GM12878 (cell line): ENCODE results near the gene THAP5. TPM values are rescaled to one million over a fixed set of nuclear protein-coding genes. Genes with fewer than 3 reads are reported as not detected.
A peak's percentile ranks its signal among the peaks of the same experiment; 100 is the strongest.

Experiments used
- CEBPB ChIP-seq, 2 experiments: fragments of 150-350 bp in 1 of 2; IDR thresholded peaks; 2 replicates each; pipeline ENCODE4 v1.6.1; 2012 to 2014; ENCODE audit warnings: low read depth in 2 of 2, low read length in 2 of 2, borderline replicate concordance in 1 of 2, inconsistent platforms in 1 of 2
- JUNB ChIP-seq: IDR thresholded peaks from 2 replicates; pipeline ENCODE4 v1.6.1; 2016; ENCODE audit warnings: antibody characterized with exemption, mild to moderate bottlenecking
- PAX5 ChIP-seq: IDR thresholded peaks from 2 replicates; pipeline ENCODE4 v1.6.1; 2011; ENCODE audit warnings: low read depth, low read length, borderline replicate concordance
- POLR2AphosphoS2 ChIP-seq: IDR thresholded peaks from 2 replicates; pipeline ENCODE4 v1.6.1; 2011; ENCODE audit warnings: low read depth, mild to moderate bottlenecking, low read length, improper control_type of control experiment, moderate library complexity
- RUNX3 ChIP-seq: IDR thresholded peaks from 2 replicates; pipeline ENCODE4 v1.6.1; 2012; ENCODE audit warnings: low read length, inconsistent platforms
- TCF12 ChIP-seq: IDR thresholded peaks from 2 replicates; pipeline ENCODE4 v1.6.1; 2011; ENCODE audit warnings: low read depth, mild to moderate bottlenecking, low read length
- polyA plus RNA-seq, 11 experiments: library from polyadenylated mRNA; depleted of rRNA in 4 of 11; unstranded in 6 of 11; stranded (reverse) in 5 of 11; fragments of >200 nt; fragmentation: Nextera tagmentation in 4 of 11; fragmentation: Illumina TruSeq in 1 of 11; extraction: Ambion mirVana in 4 of 11; extraction: Trizol in 1 of 11; gene quantifications; 1 replicate in 1 of 11; 2 replicates in 10 of 11; pipeline versions ENCODE4 v1.2.1 to v1.2.3, GENCODE V29; 2011 to 2016; ENCODE audit warnings: inconsistent platforms in 2 of 11, missing spikeins in 2 of 11, low read depth in 1 of 11
- total RNA-seq, 4 experiments: library from RNA; depleted of rRNA in 3 of 4; stranded (reverse); fragments of >200 nt in 3 of 4; fragmentation: Illumina TruSeq in 1 of 4; extraction: Trizol in 1 of 4; gene quantifications; 2 replicates each; pipeline versions ENCODE4 v1.2.1 to v1.2.3, GENCODE V29; 2013 to 2021
- TF ChIP-seq, protein P1 (sequence below): fragments of 450-650 bp; formaldehyde crosslinking; IDR thresholded peaks from 2 replicates; pipeline ENCODE4 v1.5.0; 2022; ENCODE audit warnings: mild to moderate bottlenecking, missing genetic modification characterization
- TF ChIP-seq, protein P2 (sequence below): IDR thresholded peaks from 2 replicates; pipeline ENCODE4 v1.6.1; 2012; ENCODE audit warnings: low read length, inconsistent platforms

THAP5 gene
- total and polyA plus RNA-seq, 10 of the 15 experiments (the other 5 are each of a cell fraction or from before 2014, with no cell fraction given) = 13.0 to 47.7 (median 24.2) TPM

DNA sequence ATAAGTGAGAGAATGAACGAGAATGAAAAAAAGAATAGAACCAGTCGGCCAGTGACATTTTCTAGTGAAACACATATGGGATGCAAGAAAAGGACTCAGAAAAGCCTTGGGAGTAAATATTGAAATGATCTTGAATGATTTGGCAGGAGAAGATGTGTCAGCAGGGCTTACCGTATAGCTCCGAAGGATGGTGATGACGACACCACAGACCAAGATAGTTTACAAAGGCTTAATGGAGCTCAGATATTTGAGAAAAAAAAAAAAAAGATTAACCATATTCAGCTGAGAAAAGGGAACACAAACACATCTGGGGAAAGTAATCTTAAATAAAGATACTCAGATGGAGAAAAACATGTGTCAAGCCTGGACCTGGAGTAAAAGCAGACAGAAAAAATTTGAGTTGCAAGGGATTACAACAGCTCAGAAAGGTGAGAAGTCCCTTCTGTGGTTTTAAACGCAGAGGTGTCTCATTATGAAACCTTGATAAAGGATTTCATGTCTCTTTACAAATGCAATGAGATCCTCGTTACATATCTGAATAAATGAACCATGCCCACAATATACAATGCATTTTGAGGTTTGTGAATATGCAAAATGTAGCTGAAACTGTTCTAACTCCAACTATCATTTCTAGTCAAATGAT lies 36.2 kb upstream of the THAP5 start (continued):
- TF ChIP-seq, protein P1, sequence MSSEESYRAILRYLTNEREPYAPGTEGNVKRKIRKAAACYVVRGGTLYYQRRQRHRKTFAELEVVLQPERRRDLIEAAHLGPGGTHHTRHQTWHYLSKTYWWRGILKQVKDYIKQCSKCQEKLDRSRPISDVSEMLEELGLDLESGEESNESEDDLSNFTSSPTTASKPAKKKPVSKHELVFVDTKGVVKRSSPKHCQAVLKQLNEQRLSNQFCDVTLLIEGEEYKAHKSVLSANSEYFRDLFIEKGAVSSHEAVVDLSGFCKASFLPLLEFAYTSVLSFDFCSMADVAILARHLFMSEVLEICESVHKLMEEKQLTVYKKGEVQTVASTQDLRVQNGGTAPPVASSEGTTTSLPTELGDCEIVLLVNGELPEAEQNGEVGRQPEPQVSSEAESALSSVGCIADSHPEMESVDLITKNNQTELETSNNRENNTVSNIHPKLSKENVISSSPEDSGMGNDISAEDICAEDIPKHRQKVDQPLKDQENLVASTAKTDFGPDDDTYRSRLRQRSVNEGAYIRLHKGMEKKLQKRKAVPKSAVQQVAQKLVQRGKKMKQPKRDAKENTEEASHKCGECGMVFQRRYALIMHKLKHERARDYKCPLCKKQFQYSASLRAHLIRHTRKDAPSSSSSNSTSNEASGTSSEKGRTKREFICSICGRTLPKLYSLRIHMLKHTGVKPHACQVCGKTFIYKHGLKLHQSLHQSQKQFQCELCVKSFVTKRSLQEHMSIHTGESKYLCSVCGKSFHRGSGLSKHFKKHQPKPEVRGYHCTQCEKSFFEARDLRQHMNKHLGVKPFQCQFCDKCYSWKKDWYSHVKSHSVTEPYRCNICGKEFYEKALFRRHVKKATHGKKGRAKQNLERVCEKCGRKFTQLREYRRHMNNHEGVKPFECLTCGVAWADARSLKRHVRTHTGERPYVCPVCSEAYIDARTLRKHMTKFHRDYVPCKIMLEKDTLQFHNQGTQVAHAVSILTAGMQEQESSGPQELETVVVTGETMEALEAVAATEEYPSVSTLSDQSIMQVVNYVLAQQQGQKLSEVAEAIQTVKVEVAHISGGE (CRISPR knock-in tag) = no peak
- TF ChIP-seq, protein P2, sequence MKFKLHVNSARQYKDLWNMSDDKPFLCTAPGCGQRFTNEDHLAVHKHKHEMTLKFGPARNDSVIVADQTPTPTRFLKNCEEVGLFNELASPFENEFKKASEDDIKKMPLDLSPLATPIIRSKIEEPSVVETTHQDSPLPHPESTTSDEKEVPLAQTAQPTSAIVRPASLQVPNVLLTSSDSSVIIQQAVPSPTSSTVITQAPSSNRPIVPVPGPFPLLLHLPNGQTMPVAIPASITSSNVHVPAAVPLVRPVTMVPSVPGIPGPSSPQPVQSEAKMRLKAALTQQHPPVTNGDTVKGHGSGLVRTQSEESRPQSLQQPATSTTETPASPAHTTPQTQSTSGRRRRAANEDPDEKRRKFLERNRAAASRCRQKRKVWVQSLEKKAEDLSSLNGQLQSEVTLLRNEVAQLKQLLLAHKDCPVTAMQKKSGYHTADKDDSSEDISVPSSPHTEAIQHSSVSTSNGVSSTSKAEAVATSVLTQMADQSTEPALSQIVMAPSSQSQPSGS = no peak
- no peak for TF ChIP-seq CEBPB (IDR thresholded peaks at IDR 0.05; ENCODE audit: borderline replicate concordance in 1 of 2, low read depth in 2 of 2, low read length in 2 of 2)
- TF ChIP-seq PAX5 = no peak
- peak; percentile 42; the same call in 1 of the 2 replicates for TF ChIP-seq RUNX3
- peak; percentile 42 for TF ChIP-seq JUNB
- TF ChIP-seq TCF12 = no peak
- TF ChIP-seq POLR2AphosphoS2 = no peak
